ENCODE data around the gene SHF.

SHF gene

DNA sequence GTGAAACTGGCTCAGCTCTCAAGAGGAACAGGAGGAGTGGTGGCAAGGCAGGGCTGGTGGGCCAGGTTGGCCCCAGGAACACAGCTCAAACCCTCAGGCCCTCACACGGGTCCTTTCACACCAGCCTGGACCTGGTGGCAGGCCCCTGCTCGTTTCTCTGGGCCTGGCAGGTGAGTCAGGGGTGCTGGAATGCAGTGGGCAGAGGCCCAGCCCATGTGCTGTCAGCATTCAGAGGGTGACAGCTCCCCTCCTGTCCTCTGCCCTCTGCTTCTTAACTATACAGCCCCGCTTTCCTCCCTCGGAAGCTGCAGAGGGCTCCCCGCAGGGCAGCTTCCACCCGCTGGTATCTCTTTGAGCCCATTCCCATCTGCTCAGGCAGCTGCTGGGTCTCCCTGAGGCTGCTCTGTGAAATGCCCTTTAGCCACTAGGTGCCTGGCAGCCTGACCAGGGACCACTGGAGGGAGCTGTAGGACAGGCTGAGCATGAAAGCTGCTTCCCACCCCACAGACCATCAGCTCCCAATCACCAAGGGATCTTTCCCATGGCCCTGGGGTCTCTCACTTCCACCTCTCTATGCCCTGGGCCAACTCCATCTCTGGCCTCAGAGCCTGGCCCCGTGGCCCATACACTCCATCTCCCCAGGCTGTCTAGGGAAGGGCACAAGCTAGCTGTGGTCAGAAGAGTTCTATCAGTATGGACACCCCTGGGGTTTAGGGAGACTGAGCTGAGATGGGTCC is 24.8 kb downstream of the SHF start:
- no peak overlapping the region for H3K4me3 ChIP-seq (IDR thresholded peaks at IDR 0.05; ENCODE audit: insufficient read depth, low read depth, low read length)
- TF ChIP-seq, protein P1, sequence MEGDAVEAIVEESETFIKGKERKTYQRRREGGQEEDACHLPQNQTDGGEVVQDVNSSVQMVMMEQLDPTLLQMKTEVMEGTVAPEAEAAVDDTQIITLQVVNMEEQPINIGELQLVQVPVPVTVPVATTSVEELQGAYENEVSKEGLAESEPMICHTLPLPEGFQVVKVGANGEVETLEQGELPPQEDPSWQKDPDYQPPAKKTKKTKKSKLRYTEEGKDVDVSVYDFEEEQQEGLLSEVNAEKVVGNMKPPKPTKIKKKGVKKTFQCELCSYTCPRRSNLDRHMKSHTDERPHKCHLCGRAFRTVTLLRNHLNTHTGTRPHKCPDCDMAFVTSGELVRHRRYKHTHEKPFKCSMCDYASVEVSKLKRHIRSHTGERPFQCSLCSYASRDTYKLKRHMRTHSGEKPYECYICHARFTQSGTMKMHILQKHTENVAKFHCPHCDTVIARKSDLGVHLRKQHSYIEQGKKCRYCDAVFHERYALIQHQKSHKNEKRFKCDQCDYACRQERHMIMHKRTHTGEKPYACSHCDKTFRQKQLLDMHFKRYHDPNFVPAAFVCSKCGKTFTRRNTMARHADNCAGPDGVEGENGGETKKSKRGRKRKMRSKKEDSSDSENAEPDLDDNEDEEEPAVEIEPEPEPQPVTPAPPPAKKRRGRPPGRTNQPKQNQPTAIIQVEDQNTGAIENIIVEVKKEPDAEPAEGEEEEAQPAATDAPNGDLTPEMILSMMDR (conservative IDR thresholded peaks at IDR 0.05; ENCODE audit: low read depth, low read length) = peak; percentile 73
- no peaks in the 10 kb centered on the region for H3K36me3 ChIP-seq (ENCODE audit: insufficient read depth)
- H3K4me2 ChIP-seq = no peak overlapping the region
- H3K9ac ChIP-seq = no peak overlapping the region
- H3K79me2 ChIP-seq (ENCODE audit: insufficient read depth, low read depth) = no peaks in the 10 kb centered on the region
- H3K27ac ChIP-seq = no peak overlapping the region
- no peaks in the 10 kb centered on the region for H3K27me3 ChIP-seq (ENCODE audit: insufficient read depth, low read depth)
- H4K20me1 ChIP-seq (ENCODE audit: insufficient read depth) = no peaks in the 10 kb centered on the region
- no peak overlapping the region; the same call in 1 of the 2 replicates for H2AFZ ChIP-seq (ENCODE audit: low read depth)
- H3K4me1 ChIP-seq (ENCODE audit: low read depth, poor library complexity, severe bottlenecking) = peaks cover 13% of the 10 kb centered on the region

DNA sequence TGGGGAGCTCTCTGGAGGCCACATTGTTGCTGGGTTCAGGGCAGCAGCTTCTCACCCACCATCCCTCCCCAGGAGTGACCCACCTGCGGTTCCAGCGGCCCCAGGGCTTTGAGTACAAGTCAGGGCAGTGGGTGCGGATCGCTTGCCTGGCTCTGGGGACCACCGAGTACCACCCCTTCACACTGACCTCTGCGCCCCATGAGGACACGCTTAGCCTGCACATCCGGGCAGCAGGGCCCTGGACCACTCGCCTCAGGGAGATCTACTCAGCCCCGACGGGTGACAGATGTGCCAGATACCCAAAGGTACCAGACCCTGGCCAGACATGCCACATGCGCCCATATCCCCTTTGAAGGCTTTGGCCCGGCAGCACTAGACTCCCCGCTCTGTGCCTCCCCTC is 26.1 kb downstream of the SHF start:
- no peaks in the 10 kb centered on the region for H3K36me3 ChIP-seq (ENCODE audit: insufficient read depth)
- H3K4me1 ChIP-seq (ENCODE audit: low read depth, poor library complexity, severe bottlenecking) = peaks cover 13% of the 10 kb centered on the region
- no peaks in the 10 kb centered on the region for H4K20me1 ChIP-seq (ENCODE audit: insufficient read depth)
- no peak overlapping the region for H3K4me3 ChIP-seq (IDR thresholded peaks at IDR 0.05; ENCODE audit: insufficient read depth, low read depth, low read length)
- no peaks in the 10 kb centered on the region for H3K79me2 ChIP-seq (ENCODE audit: insufficient read depth, low read depth)
- TF ChIP-seq, protein P1 (conservative IDR thresholded peaks at IDR 0.05; ENCODE audit: low read depth, low read length) = no peak
- no peak overlapping the region for H3K9ac ChIP-seq
- no peak overlapping the region for H3K4me2 ChIP-seq
- H3K27me3 ChIP-seq (ENCODE audit: insufficient read depth, low read depth) = no peaks in the 10 kb centered on the region
- H2AFZ ChIP-seq (ENCODE audit: low read depth) = no peak overlapping the region
- no peak overlapping the region for H3K27ac ChIP-seq

DNA sequence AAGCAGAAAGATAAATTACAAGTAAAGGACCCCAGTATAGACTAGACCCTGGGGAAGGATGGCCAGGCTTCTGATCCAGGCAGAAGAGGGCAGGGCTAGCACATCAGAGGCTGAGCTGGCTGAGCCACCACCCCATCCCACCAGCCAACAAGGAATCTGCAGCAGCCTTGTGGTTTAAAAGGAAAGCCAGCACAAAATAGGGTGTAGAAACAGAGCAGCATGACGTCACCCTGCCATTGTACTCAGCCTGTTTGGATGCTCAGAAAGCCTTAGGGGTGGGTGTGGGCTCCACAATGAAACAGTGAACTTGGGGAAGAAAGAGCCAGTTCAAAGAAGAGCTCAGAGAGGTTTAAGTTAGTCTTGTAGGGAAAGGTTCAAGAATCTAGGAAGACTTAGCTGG is 29.8 kb downstream of the SHF start:
- Histone ChIP-seq H3K36me3 (ENCODE audit: insufficient read depth) (no peaks in the 10 kb centered on the region), H3K79me2 (ENCODE audit: insufficient read depth, low read depth) (no peaks in the 10 kb centered on the region), H3K4me2 (no peak overlapping the region), H3K9ac (no peak overlapping the region), H4K20me1 (ENCODE audit: insufficient read depth) (no peaks in the 10 kb centered on the region), H3K4me3 (IDR thresholded peaks at IDR 0.05; ENCODE audit: insufficient read depth, low read depth, low read length) (no peak overlapping the region), H3K27ac (no peak overlapping the region), H3K27me3 (ENCODE audit: insufficient read depth, low read depth) (no peaks in the 10 kb centered on the region), H2AFZ (ENCODE audit: low read depth) (no peak overlapping the region), H3K4me1 (ENCODE audit: low read depth, poor library complexity, severe bottlenecking) (peaks cover 6% of the 10 kb centered on the region)
- TF ChIP-seq, protein P1 (conservative IDR thresholded peaks at IDR 0.05; ENCODE audit: low read depth, low read length) = no peak

DNA sequence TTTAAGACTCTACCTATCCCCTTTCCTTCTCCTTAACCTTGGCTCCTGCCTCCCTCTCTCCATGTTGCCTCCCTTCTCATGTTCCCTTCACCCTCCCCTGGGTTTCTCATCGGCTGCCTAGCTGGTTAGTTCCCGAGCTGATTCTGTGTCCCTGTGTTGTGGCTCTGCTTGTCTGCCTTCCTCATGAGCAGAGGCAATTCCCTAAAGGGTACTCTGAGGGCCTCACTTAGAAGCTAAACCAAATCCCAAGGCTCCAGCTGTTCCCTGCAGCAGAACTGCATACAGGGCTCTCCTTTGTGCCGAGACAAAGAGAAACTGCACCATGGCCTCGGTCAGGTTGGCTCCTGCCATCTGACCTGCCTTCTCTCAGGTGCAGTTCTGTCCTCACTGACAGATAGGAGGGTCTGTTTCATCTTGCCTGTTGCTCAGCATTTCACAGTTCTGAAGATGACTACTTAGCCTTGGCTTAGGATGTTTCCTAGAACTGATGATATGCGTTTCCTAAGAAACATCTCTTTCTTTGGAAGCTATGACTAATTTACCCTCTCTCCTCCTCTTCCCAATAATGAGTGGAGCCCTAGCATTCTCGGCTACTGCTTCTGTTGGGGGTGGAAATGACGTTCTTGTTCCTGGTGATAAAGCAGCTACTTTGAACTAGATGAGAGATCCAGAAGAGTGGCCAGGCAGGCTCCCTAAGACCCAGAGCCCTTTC is 30.9 kb downstream of the SHF start:
- Histone ChIP-seq H3K4me3 (IDR thresholded peaks at IDR 0.05; ENCODE audit: insufficient read depth, low read depth, low read length) (no peak overlapping the region), H2AFZ (ENCODE audit: low read depth) (no peak overlapping the region), H3K9ac (no peak overlapping the region), H3K27me3 (ENCODE audit: insufficient read depth, low read depth) (no peaks in the 10 kb centered on the region), H3K36me3 (ENCODE audit: insufficient read depth) (no peaks in the 10 kb centered on the region), H3K4me1 (ENCODE audit: low read depth, poor library complexity, severe bottlenecking) (no peaks in the 10 kb centered on the region), H4K20me1 (ENCODE audit: insufficient read depth) (no peaks in the 10 kb centered on the region), H3K4me2 (no peak overlapping the region), H3K27ac (no peak overlapping the region), H3K79me2 (ENCODE audit: insufficient read depth, low read depth) (no peaks in the 10 kb centered on the region)
- TF ChIP-seq, protein P1 (conservative IDR thresholded peaks at IDR 0.05; ENCODE audit: low read depth, low read length) = no peak

Measured in KMS-11 (cell line).